Measurements from ENCODE around the gene SMIM24. TPM values are rescaled to one million over a fixed set of nuclear protein-coding genes. Genes with fewer than 3 reads are reported as not detected.

The SMIM24 gene
- total and polyA plus RNA-seq, 2 experiments from 2014 or later = 5.0 to 21.5 TPM

GRCh38 chr19:3479834-3480215 lies 500 bp downstream of the SMIM24 start:
- H3K4me1 Mint-ChIP-seq = peaks cover 9% of the 10 kb centered on the region; the same call in 2 of the 3 replicates
- no peaks in the 10 kb centered on the region for H3K36me3 Mint-ChIP-seq (ENCODE audit: low read depth)
- Histone ChIP-seq H3K27ac (ENCODE audit: low read depth) (no peak overlapping the region), H2AFZ (0 out of 2 replicates have a peak overlapping the region, but pooled peaks have one; percentile 72), H3K27me3 (ENCODE audit: insufficient read depth) (no peaks in the 10 kb centered on the region), H3K9me2 (ENCODE audit: insufficient read depth) (peaks cover 7% of the 10 kb centered on the region; the same call in 1 of the 2 replicates), H4K20me1 (replicated peaks; ENCODE audit: insufficient read depth) (0 out of 2 replicates have a peak, but pooled peaks cover 3% of the 10 kb centered on the region), H3K79me2 (replicated peaks; ENCODE audit: insufficient read depth) (no peaks in the 10 kb centered on the region), H3K4me2 (peak overlapping the region; percentile 77), H3K36me3 (ENCODE audit: insufficient read depth) (no peaks in the 10 kb centered on the region), H3K4me3 (peak overlapping the region; percentile 52), H3F3A (replicated peaks; ENCODE audit: low read depth) (0 out of 2 replicates have a peak, but pooled peaks cover 4% of the 10 kb centered on the region), H3K4me1 (ENCODE audit: insufficient read depth) (peaks cover 11% of the 10 kb centered on the region; the same call in 1 of the 2 replicates)
- peak; percentile 89 for DNase-seq (ENCODE audit: low spot score)
- peak; percentile 63 for ATAC-seq
- H3K27me3 Mint-ChIP-seq (ENCODE audit: insufficient read depth, low read depth, poor library complexity) = peaks cover 23% of the 10 kb centered on the region
- TF ChIP-seq ZNF114 (CRISPR knock-in tag; IDR thresholded peaks at IDR 0.05) (no peak), POLR2AphosphoS5 (IDR thresholded peaks at IDR 0.05; ENCODE audit: low read depth) (peak; percentile 62), NANOG (IDR thresholded peaks at IDR 0.05; ENCODE audit: borderline replicate concordance) (no peak), EZH2phosphoT487 (IDR thresholded peaks at IDR 0.05; ENCODE audit: unreplicated experiment) (no peak), JUNB (IDR thresholded peaks at IDR 0.05; ENCODE audit: unreplicated experiment) (no peak)
- H3K27ac Mint-ChIP-seq = no peak overlapping the region
- no peak overlapping the region for H3K4me3 Mint-ChIP-seq
- H3K9me3 Mint-ChIP-seq = no peaks in the 10 kb centered on the region; the same call in 2 of the 3 replicates

GRCh38 chr19:3479177-3479833 lies 1.0 kb downstream of the SMIM24 start:
- Histone ChIP-seq H3K4me3 (peak overlapping the region; percentile 52), H3K4me2 (peak overlapping the region; percentile 78), H3K79me2 (replicated peaks; ENCODE audit: insufficient read depth) (no peaks in the 10 kb centered on the region), H3F3A (replicated peaks; ENCODE audit: low read depth) (0 out of 2 replicates have a peak, but pooled peaks cover 4% of the 10 kb centered on the region), H3K36me3 (ENCODE audit: insufficient read depth) (no peaks in the 10 kb centered on the region), H3K27me3 (ENCODE audit: insufficient read depth) (no peaks in the 10 kb centered on the region), H4K20me1 (replicated peaks; ENCODE audit: insufficient read depth) (no peaks in the 10 kb centered on the region), H3K27ac (ENCODE audit: low read depth) (no peak overlapping the region), H3K9me2 (ENCODE audit: insufficient read depth) (peaks cover 7% of the 10 kb centered on the region; the same call in 1 of the 2 replicates), H3K4me1 (ENCODE audit: insufficient read depth) (peaks cover 11% of the 10 kb centered on the region; the same call in 1 of the 2 replicates), H2AFZ (no peak overlapping the region)
- Mint-ChIP-seq H3K36me3 (ENCODE audit: low read depth) (no peaks in the 10 kb centered on the region), H3K9me3 (no peaks in the 10 kb centered on the region), H3K4me1 (peaks cover 9% of the 10 kb centered on the region; the same call in 2 of the 3 replicates), H3K4me3 (no peak overlapping the region), H3K27me3 (ENCODE audit: insufficient read depth, low read depth, poor library complexity) (peaks cover 21% of the 10 kb centered on the region), H3K27ac (no peak overlapping the region)
- DNase-seq (ENCODE audit: low spot score) (peak; percentile 96), ATAC-seq (peak; percentile 8; the same call in 1 of the 3 replicates)
- TF ChIP-seq CREB1 (CRISPR knock-in tag; IDR thresholded peaks at IDR 0.05; ENCODE audit: low read depth) (no peak), EZH2 (IDR thresholded peaks at IDR 0.05; ENCODE audit: low read depth, unreplicated experiment) (no peak), REST (IDR thresholded peaks at IDR 0.05; ENCODE audit: unreplicated experiment) (no peak), NANOG (IDR thresholded peaks at IDR 0.05; ENCODE audit: borderline replicate concordance) (no peak), EZH2phosphoT487 (IDR thresholded peaks at IDR 0.05; ENCODE audit: unreplicated experiment) (no peak), STAT1 (IDR thresholded peaks at IDR 0.05; ENCODE audit: unreplicated experiment) (no peak), JUNB (IDR thresholded peaks at IDR 0.05; ENCODE audit: unreplicated experiment) (no peak), ZNF331 (CRISPR knock-in tag; IDR thresholded peaks at IDR 0.05; ENCODE audit: low read depth) (no peak), ETS1 (IDR thresholded peaks at IDR 0.05) (no peak), ZNF114 (CRISPR knock-in tag; IDR thresholded peaks at IDR 0.05) (no peak)

Data from GM23338 (cell line).